ENCODE measurements around the gene ACSL1.

The ACSL1 gene

DNA sequence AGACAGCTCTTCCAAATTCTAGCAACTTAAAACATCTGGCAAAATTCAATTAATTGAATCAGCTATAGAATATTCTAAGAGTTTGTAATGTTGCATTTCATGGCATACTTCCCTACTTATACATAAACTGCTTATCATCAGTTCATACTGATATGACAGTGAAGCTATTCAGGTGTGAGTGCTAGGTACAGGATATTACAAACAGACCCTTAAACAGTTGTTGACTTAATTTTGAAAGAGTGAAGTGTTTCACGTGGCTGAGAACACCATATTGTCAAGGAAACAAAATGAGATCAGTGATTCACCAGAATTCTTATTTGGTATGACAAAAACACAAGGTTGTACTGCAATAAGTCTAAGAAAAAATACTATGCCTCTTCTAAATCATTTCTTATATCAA lies 119.3 kb downstream of the ACSL1 start:
- DNase-seq = no peak

GRCh38 chr4:184705692-184706091 lies 120.1 kb downstream of the ACSL1 start:
- no peak for DNase-seq
